WI38 (cell line): ENCODE data around the gene EPHB2.

Experiments used
- H3K4me3 ChIP-seq: 2 replicates; pipeline ENCODE4 v1.5.1; 2011; ENCODE audit warnings: low read depth, mild to moderate bottlenecking, control low read depth, low read length
- CTCF ChIP-seq: IDR thresholded peaks from 2 replicates; pipeline ENCODE4 v1.5.1; 2012; ENCODE audit warnings: low read depth, mild to moderate bottlenecking, control low read depth, low read length

EPHB2 gene

GRCh38 chr1:22845398-22845935 is 134.8 kb downstream of the EPHB2 start:
- no peak overlapping the region for H3K4me3 ChIP-seq
- TF ChIP-seq CTCF: no peak

- TF ChIP-seq CTCF: no peak
- no peak overlapping the region for H3K4me3 ChIP-seq
Observed at GRCh38 chr1:22846458-22846857, 135.8 kb downstream of the EPHB2 start.

GRCh38 chr1:22847249-22847648 is 136.6 kb downstream of the EPHB2 start:
- TF ChIP-seq CTCF: no peak
- no peak overlapping the region for H3K4me3 ChIP-seq

- no peak overlapping the region for H3K4me3 ChIP-seq
- TF ChIP-seq CTCF: no peak
Observed at GRCh38 chr1:22847709-22848108, 137.1 kb downstream of the EPHB2 start.

GRCh38 chr1:22848405-22848804 is 137.8 kb downstream of the EPHB2 start:
- TF ChIP-seq CTCF: no peak
- no peak overlapping the region for H3K4me3 ChIP-seq

- H3K4me3 ChIP-seq: no peak overlapping the region
Observed at GRCh38 chr1:22849770-22850169, 139.1 kb downstream of the EPHB2 start.

GRCh38 chr1:22850281-22850680 is 139.6 kb downstream of the EPHB2 start:
- TF ChIP-seq CTCF: no peak
- H3K4me3 ChIP-seq: no peak overlapping the region

More at GRCh38 chr1:22849770-22850169, 139.1 kb downstream of the EPHB2 start:
- no peak for TF ChIP-seq CTCF
